SK-N-SH (cell line): ENCODE data around the gene ATRN. TPM values are rescaled to one million over a fixed set of nuclear protein-coding genes. Genes with fewer than 3 reads are reported as not detected.

ENCODE experiments used
- CTCF ChIA-PET: fragments of 300-600, 350-600 bp; formaldehyde crosslinking; extraction: SDS; loops from one replicate; lab custom pipeline; 2021; lab: Yijun Ruan, JAX
- POLR2A ChIA-PET: fragments of 350-600 bp; sonication (Branson Sonifier 250); formaldehyde crosslinking; extraction: SDS; loops from one replicate; lab custom pipeline; 2020; ENCODE audit warnings: antibody characterized with exemption, inconsistent platforms; lab: Yijun Ruan, JAX
- DNase-seq: peaks from one replicate; pipeline ENCODE4 v3.0.0; 2012
- H2AFZ ChIP-seq: fragments of 200-600 bp; sonication (generic); 2 replicates; pipeline ENCODE4 v1.8.1; 2016; ENCODE audit warnings: antibody characterized with exemption, mild to moderate bottlenecking, low read depth
- H3F3A ChIP-seq: fragments of 200-600 bp; sonication (generic); replicated peaks from 2 replicates; pipeline ENCODE3; 2016; ENCODE audit warnings: antibody characterized with exemption, mild to moderate bottlenecking; ENCODE audit not compliant: insufficient read depth
- H3K27ac ChIP-seq, 2 experiments: fragments of 200-500 bp in 1 of 2; fragments of 200-600 bp in 1 of 2; sonication (Bioruptor generic) in 1 of 2; sonication (generic), shearing (Covaris generic) in 1 of 2; 2 replicates each; pipeline versions ENCODE4 v1.5.1 to v1.6.1; 2014 to 2016; ENCODE audit warnings: low read depth in 2 of 2, inconsistent platforms in 1 of 2, low read length in 1 of 2, mild to moderate bottlenecking in 1 of 2, mixed read lengths in 1 of 2
- H3K27me3 ChIP-seq: fragments of 200-600 bp; sonication (generic), shearing (Covaris generic); 2 replicates; pipeline ENCODE4 v1.6.1; 2016; ENCODE audit warnings: mixed run types; ENCODE audit not compliant: insufficient read depth
- H3K36me3 ChIP-seq, 2 experiments: fragments of 200-500 bp in 1 of 2; fragments of 200-600 bp in 1 of 2; sonication (Bioruptor generic) in 1 of 2; sonication (generic) in 1 of 2; replicated peaks in 1 of 2; 2 replicates each; pipeline versions ENCODE3 to v1.5.1; 2014 to 2016; ENCODE audit warnings: low read length in 1 of 2, mild to moderate bottlenecking in 1 of 2; ENCODE audit not compliant: insufficient read depth in 2 of 2, control insufficient read depth in 1 of 2
- H3K4me1 ChIP-seq, 2 experiments: fragments of 200-500 bp in 1 of 2; fragments of 200-600 bp in 1 of 2; sonication (Bioruptor generic) in 1 of 2; sonication (generic), shearing (Covaris generic) in 1 of 2; 2 replicates each; pipeline versions ENCODE4 v1.5.1 to v1.6.1; 2014 to 2016; ENCODE audit warnings: low read depth in 1 of 2, low read length in 1 of 2, mixed run types in 1 of 2; ENCODE audit not compliant: insufficient read depth in 2 of 2, control insufficient read depth in 1 of 2
- H3K4me2 ChIP-seq: fragments of 200-600 bp; sonication (generic), shearing (Covaris generic); 2 replicates; pipeline ENCODE4 v1.6.1; 2017; ENCODE audit warnings: mixed run types
- H3K4me3 ChIP-seq, 2 experiments: fragments of 200-500 bp in 1 of 2; fragments of 200-600 bp in 1 of 2; sonication (Bioruptor generic) in 1 of 2; sonication (generic), shearing (Covaris generic) in 1 of 2; 2 replicates each; pipeline versions ENCODE4 v1.5.1 to v1.8.1; 2014 to 2016; ENCODE audit warnings: low read depth in 2 of 2, inconsistent platforms in 1 of 2, low read length in 1 of 2, mild to moderate bottlenecking in 1 of 2, mixed read lengths in 1 of 2, moderate library complexity in 1 of 2
- H3K79me2 ChIP-seq: fragments of 200-600 bp; sonication (generic); 2 replicates; pipeline ENCODE4 v1.8.1; 2017; ENCODE audit warnings: mild to moderate bottlenecking; ENCODE audit not compliant: insufficient read depth
- H3K9ac ChIP-seq: fragments of 200-600 bp; sonication (generic); 2 replicates; pipeline ENCODE4 v1.6.1; 2017; ENCODE audit warnings: mixed run types
- H3K9me2 ChIP-seq: fragments of 200-600 bp; sonication (generic); 2 replicates; pipeline ENCODE4 v1.6.1; 2017; ENCODE audit warnings: mixed run types
- H3K9me3 ChIP-seq: fragments of 200-600 bp; sonication (generic); 2 replicates; pipeline ENCODE4 v1.6.1; 2017; ENCODE audit warnings: mixed run types, mild to moderate bottlenecking, moderate library complexity
- H4K20me1 ChIP-seq: fragments of 200-600 bp; sonication (generic); 2 replicates; pipeline ENCODE4 v1.6.1; 2017; ENCODE audit warnings: mild to moderate bottlenecking, mixed run types; ENCODE audit not compliant: insufficient read depth
- ELF1 ChIP-seq: IDR thresholded peaks from 2 replicates; pipeline ENCODE4 v1.4.0; 2012
- EP300 ChIP-seq, 2 experiments: IDR thresholded peaks; 2 replicates each; pipeline versions ENCODE4 v1.4.0 to v1.6.1; 2012; ENCODE audit warnings: borderline replicate concordance in 1 of 2, low read depth in 1 of 2, low read length in 1 of 2
- EZH2phosphoT487 ChIP-seq: fragments of 200-600 bp; sonication (generic); IDR thresholded peaks from 2 replicates; pipeline ENCODE4 v1.6.1; 2017; ENCODE audit warnings: low read depth, mixed run types, mild to moderate bottlenecking, antibody characterized with exemption, moderate library complexity, borderline replicate concordance
- GABPA ChIP-seq: IDR thresholded peaks from 2 replicates; pipeline ENCODE4 v1.4.0; 2012; ENCODE audit warnings: low read depth, mild to moderate bottlenecking
- GATA2 ChIP-seq: sonication (generic); formaldehyde crosslinking; IDR thresholded peaks from 2 replicates; pipeline ENCODE4 v1.5.0; 2020; ENCODE audit warnings: mild to moderate bottlenecking, missing genetic modification reagents
- JUND ChIP-seq: IDR thresholded peaks from 2 replicates; pipeline ENCODE4 v1.4.0; 2012
- MXI1 ChIP-seq: IDR thresholded peaks from 2 replicates; pipeline ENCODE4 v1.6.1; 2012; ENCODE audit warnings: mild to moderate bottlenecking, low read depth, low read length, improper control_type of control experiment
- NFIC ChIP-seq: IDR thresholded peaks from 2 replicates; pipeline ENCODE4 v1.4.0; 2012; ENCODE audit warnings: borderline replicate concordance
- RCOR1 ChIP-seq: fragments of 150-350 bp; IDR thresholded peaks from 2 replicates; pipeline ENCODE4 v1.6.1; 2017; ENCODE audit warnings: antibody characterized with exemption, low read length
- RXRA ChIP-seq: IDR thresholded peaks from 2 replicates; pipeline ENCODE4 v1.4.0; 2012; ENCODE audit warnings: low read depth, mild to moderate bottlenecking, borderline replicate concordance
- TAF1 ChIP-seq: IDR thresholded peaks from 2 replicates; pipeline ENCODE4 v1.6.1; 2012; ENCODE audit warnings: low read depth, mild to moderate bottlenecking, low read length, moderate library complexity, borderline replicate concordance
- TCF12 ChIP-seq: IDR thresholded peaks from 2 replicates; pipeline ENCODE4 v1.4.0; 2012
- YY1 ChIP-seq: IDR thresholded peaks from 2 replicates; pipeline ENCODE4 v1.4.0; 2012; ENCODE audit warnings: low read depth, mild to moderate bottlenecking
- WGBS: methylation state at CpG from one replicate; pipeline ENCODE4 v1.1.6; 2017; ENCODE audit warnings: low lambda C conversion rate; 5-methylcytosine and 5-hydroxymethylcytosine counted together
- polyA plus RNA-seq, 3 experiments: library from polyadenylated mRNA; depleted of rRNA; stranded (reverse); fragments of >200 nt; gene quantifications; 2 replicates each; pipeline ENCODE4 v1.2.3, GENCODE V29; 2012
- TF ChIP-seq, protein P1 (sequence below): IDR thresholded peaks from 2 replicates; pipeline ENCODE4 v1.4.0; 2012; ENCODE audit warnings: low read depth, borderline replicate concordance
- TF ChIP-seq, protein P2 (sequence below): fragments of 200-600 bp; sonication (generic); IDR thresholded peaks from 2 replicates; pipeline ENCODE4 v1.6.1; 2017; ENCODE audit warnings: antibody characterized with exemption, mild to moderate bottlenecking, moderate library complexity

Gene ATRN
- polyA plus RNA-seq, 1 of the 3 experiments (the other 2 are of a cell fraction) = 33.8 TPM

- POLR2A ChIA-PET = no interaction called here
- CTCF ChIA-PET = interaction anchor here (0.9 to 1.9 kb wide), 6 partner anchors 9 to 102 kb away, joined by 3 to 11 read pairs (median 4); no protein-coding TSS in a partner anchor
- WGBS = 67% methylated on average over 5 of the region's 7 CpGs
- TF ChIP-seq YY1 (no peak), EP300 (IDR thresholded peaks at IDR 0.05; ENCODE audit: borderline replicate concordance in 1 of 2, low read depth in 1 of 2, low read length in 1 of 2) (no peak), GABPA (no peak), NFIC (no peak), TAF1 (no peak), JUND (no peak), RXRA (no peak), ELF1 (no peak), GATA2 (CRISPR knock-in tag) (no peak), MXI1 (no peak), TCF12 (no peak), RCOR1 (no peak), EZH2phosphoT487 (no peak)
- TF ChIP-seq, protein P1, sequence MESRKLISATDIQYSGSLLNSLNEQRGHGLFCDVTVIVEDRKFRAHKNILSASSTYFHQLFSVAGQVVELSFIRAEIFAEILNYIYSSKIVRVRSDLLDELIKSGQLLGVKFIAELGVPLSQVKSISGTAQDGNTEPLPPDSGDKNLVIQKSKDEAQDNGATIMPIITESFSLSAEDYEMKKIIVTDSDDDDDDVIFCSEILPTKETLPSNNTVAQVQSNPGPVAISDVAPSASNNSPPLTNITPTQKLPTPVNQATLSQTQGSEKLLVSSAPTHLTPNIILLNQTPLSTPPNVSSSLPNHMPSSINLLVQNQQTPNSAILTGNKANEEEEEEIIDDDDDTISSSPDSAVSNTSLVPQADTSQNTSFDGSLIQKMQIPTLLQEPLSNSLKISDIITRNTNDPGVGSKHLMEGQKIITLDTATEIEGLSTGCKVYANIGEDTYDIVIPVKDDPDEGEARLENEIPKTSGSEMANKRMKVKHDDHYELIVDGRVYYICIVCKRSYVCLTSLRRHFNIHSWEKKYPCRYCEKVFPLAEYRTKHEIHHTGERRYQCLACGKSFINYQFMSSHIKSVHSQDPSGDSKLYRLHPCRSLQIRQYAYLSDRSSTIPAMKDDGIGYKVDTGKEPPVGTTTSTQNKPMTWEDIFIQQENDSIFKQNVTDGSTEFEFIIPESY = no peak
- TF ChIP-seq, protein P2, sequence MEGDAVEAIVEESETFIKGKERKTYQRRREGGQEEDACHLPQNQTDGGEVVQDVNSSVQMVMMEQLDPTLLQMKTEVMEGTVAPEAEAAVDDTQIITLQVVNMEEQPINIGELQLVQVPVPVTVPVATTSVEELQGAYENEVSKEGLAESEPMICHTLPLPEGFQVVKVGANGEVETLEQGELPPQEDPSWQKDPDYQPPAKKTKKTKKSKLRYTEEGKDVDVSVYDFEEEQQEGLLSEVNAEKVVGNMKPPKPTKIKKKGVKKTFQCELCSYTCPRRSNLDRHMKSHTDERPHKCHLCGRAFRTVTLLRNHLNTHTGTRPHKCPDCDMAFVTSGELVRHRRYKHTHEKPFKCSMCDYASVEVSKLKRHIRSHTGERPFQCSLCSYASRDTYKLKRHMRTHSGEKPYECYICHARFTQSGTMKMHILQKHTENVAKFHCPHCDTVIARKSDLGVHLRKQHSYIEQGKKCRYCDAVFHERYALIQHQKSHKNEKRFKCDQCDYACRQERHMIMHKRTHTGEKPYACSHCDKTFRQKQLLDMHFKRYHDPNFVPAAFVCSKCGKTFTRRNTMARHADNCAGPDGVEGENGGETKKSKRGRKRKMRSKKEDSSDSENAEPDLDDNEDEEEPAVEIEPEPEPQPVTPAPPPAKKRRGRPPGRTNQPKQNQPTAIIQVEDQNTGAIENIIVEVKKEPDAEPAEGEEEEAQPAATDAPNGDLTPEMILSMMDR = no peak
- no peaks in the 10 kb centered on the region for H4K20me1 ChIP-seq
- no peaks in the 10 kb centered on the region for H3K9me3 ChIP-seq
- no peaks in the 10 kb centered on the region for H3K36me3 ChIP-seq
- no peaks in the 10 kb centered on the region for H3F3A ChIP-seq
- no peak overlapping the region for H3K9ac ChIP-seq
- peaks cover 0 to 15% of the 10 kb centered on the region in 2 experiments; a peak in 1 of 4 replicates for H3K4me1 ChIP-seq
- no peaks in the 10 kb centered on the region for H3K79me2 ChIP-seq
- no peak overlapping the region for H3K4me2 ChIP-seq
- DNase-seq = no peak
- no peak overlapping the region for H2AFZ ChIP-seq
- H3K27me3 ChIP-seq = peaks cover 40% of the 10 kb centered on the region
- no peak overlapping the region for H3K27ac ChIP-seq
- no peaks in the 10 kb centered on the region for H3K9me2 ChIP-seq
- no peak overlapping the region for H3K4me3 ChIP-seq
These were observed 187.3 kb downstream of the ATRN start for GRCh38 chr20:3658019-3658715.
